ENCODE results near the gene ST6GAL1. TPM values are rescaled to one million over a fixed set of nuclear protein-coding genes. Genes with fewer than 3 reads are reported as not detected.

Gene ST6GAL1
- total and polyA plus RNA-seq, 2 of the 8 experiments (the other 6 are each of a cell fraction or from before 2014, with no cell fraction given) = 62.8 to 80.9 TPM

DNA sequence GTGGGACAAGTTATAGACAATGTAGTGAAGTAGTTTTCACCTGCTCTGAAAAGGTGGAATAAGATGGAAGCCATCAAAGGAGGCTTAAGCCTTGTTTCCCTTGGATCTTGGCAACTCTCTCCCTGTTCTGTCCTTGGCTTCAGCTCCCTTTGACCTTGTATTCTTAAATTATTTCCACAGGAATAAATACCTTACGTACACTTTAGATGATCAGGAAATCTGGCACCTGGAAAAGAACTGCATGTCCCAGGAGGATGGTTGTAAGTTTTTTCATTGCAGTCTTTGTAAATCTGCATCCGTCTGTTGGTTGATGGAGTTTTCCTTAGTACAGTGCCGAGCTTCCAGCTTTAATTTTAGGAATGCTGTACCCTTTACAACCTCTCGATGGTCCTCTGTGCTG lies 11.8 kb downstream of the ST6GAL1 start:
- H2BK120ac ChIP-seq (replicated peaks; ENCODE audit: low read depth, low read length) = no peak overlapping the region
- WGBS, 2 experiments (ENCODE audit: extremely low coverage in 1 of 2, insufficient coverage in 1 of 2, insufficient read length in 1 of 2, insufficient replicate concordance in 2 of 2, low coverage in 1 of 2, low lambda C conversion rate in 2 of 2, missing lambda C conversion rate in 1 of 2) = 91% methylated on average over 4 of the region's 4 CpGs; no CpG with 5 or more reads in 1 of the 2 experiments
- H2BK15ac ChIP-seq (ENCODE audit: low read length) = no peak overlapping the region
- no peak overlapping the region for H3K4me3 ChIP-seq (ENCODE audit: extremely low read depth in 1 of 4, insufficient read depth in 2 of 4, low read depth in 3 of 4, low read length in 4 of 4)
- H3K23ac ChIP-seq (ENCODE audit: insufficient read length) = no peak overlapping the region
- H3K36me3 ChIP-seq (ENCODE audit: control insufficient read depth in 2 of 4, insufficient read depth in 4 of 4, low read length in 3 of 4) = peaks cover 2 to 30% (median 13%) of the 10 kb centered on the region in 4 experiments; a peak in 7 of 8 replicates
- CTCF ChIA-PET (ENCODE audit: partially characterized antibody) = interaction anchor here (0.9 to 1.4 kb wide), 4 partner anchors 16 to 163 kb away, joined by 3 to 6 read pairs (median 4); no protein-coding TSS in a partner anchor
- no peak overlapping the region for H4K91ac ChIP-seq (replicated peaks; ENCODE audit: insufficient read length, low read length)
- no peaks in the 10 kb centered on the region for H3K23me2 ChIP-seq (ENCODE audit: low read depth, low read length)
- H3K79me1 ChIP-seq (ENCODE audit: low read depth, low read length) = peaks cover 7% of the 10 kb centered on the region; the same call in 1 of the 2 replicates
- peaks cover 2 to 13% (median 12%) of the 10 kb centered on the region in 4 experiments; a peak in 6 of 7 replicates for H3K4me1 ChIP-seq (replicated peaks in 1 of 4; ENCODE audit: control insufficient read depth in 3 of 4, insufficient read depth in 4 of 4, low read length in 3 of 4)
- POLR2A ChIA-PET (ENCODE audit: partially characterized antibody) = interaction anchor here (1.0 to 3.1 kb wide), 4 partner anchors 11 to 158 kb away, joined by 3 to 14 read pairs (median 5); partner anchors contain the start of genes EIF4A2 and ST6GAL1
- no peak overlapping the region for H2AK5ac ChIP-seq (ENCODE audit: low read depth, low read length)
- H3K56ac ChIP-seq (replicated peaks; ENCODE audit: insufficient read length, low read depth, low read length) = no peak overlapping the region
- H2BK5ac ChIP-seq (ENCODE audit: low read depth, low read length) = no peak overlapping the region
- FAIRE-seq (no peak), DNase-seq (ENCODE audit: low read depth in 1 of 2, low spot score in 2 of 2) (no peak)
- no peak overlapping the region; the same call in 1 of the 2 replicates for H3K18ac ChIP-seq (ENCODE audit: extremely low read depth, low read length)
- H4K5ac ChIP-seq (ENCODE audit: insufficient read length, low read depth, low read length) = no peak overlapping the region
- H3K79me2 ChIP-seq (ENCODE audit: control insufficient read depth in 1 of 2, insufficient read depth in 2 of 2, low read length in 2 of 2) = peaks cover 0 to 89% of the 10 kb centered on the region in 2 experiments; a peak in 3 of 4 replicates
- H2BK20ac ChIP-seq (ENCODE audit: low read length) = no peak overlapping the region
- no peak overlapping the region for H3K4ac ChIP-seq (replicated peaks; ENCODE audit: insufficient read length, low read depth, low read length)
- H3K9ac ChIP-seq (replicated peaks in 1 of 4; ENCODE audit: extremely low read depth in 1 of 4, low read depth in 3 of 4, low read length in 3 of 4) = no peak overlapping the region
- H2BK12ac ChIP-seq (ENCODE audit: low read depth, low read length) = no peak overlapping the region
- H4K20me1 ChIP-seq (replicated peaks in 1 of 2; ENCODE audit: control insufficient read depth in 1 of 2, insufficient read depth in 2 of 2, low read length in 2 of 2) = peaks cover 8 to 23% of the 10 kb centered on the region in 2 experiments
- H3K27me3 ChIP-seq (replicated peaks in 1 of 4; ENCODE audit: control insufficient read depth in 3 of 4, extremely low read depth in 1 of 4, insufficient read depth in 3 of 4, low read length in 3 of 4) = no peaks in the 10 kb centered on the region
- H3K9me3 ChIP-seq (ENCODE audit: insufficient read depth in 2 of 2, low read depth in 1 of 2, low read length in 1 of 2) = no peaks in the 10 kb centered on the region
- H3K14ac ChIP-seq (ENCODE audit: insufficient read length) = no peak overlapping the region
- no peak overlapping the region for H2AFZ ChIP-seq (ENCODE audit: low read length)
- H4K8ac ChIP-seq (ENCODE audit: extremely low read depth, insufficient read depth, low read length) = no peak overlapping the region
- H3K27ac ChIP-seq (ENCODE audit: low read depth, low read length) = no peak overlapping the region
- no peak overlapping the region for H3K4me2 ChIP-seq (ENCODE audit: insufficient read depth in 1 of 2, low read depth in 2 of 2, low read length in 2 of 2)
- no peak for TF ChIP-seq TEAD4 (IDR thresholded peaks at IDR 0.05; ENCODE audit: low read depth, low read length)
- TF ChIP-seq, protein P1, sequence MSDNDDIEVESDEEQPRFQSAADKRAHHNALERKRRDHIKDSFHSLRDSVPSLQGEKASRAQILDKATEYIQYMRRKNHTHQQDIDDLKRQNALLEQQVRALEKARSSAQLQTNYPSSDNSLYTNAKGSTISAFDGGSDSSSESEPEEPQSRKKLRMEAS (IDR thresholded peaks at IDR 0.05) = no peak

Measured in H1 (cell line).